Activated CD4-positive, alpha-beta T cell treated with anti-CD3 and anti-CD28 coated beads, Interleukin-2, amount 10 ng/mL, durations not matched to agents 24 days and 14 days (primary cell): ENCODE results near the gene ALG12. TPM values are rescaled to one million over a fixed set of nuclear protein-coding genes. Genes with fewer than 3 reads are reported as not detected.

Source experiments
- DNase-seq: peaks from one replicate; pipeline ENCODE4 v3.0.0; 2022
- H3K27ac Mint-ChIP-seq: one replicate; pipeline ENCODE4 v1.8.0; 2022; ENCODE audit warnings: mild to moderate bottlenecking, mixed read lengths
- H3K27me3 Mint-ChIP-seq: one replicate; pipeline ENCODE4 v1.8.0; 2022; ENCODE audit warnings: mixed read lengths
- H3K36me3 Mint-ChIP-seq: one replicate; pipeline ENCODE4 v1.8.0; 2022; ENCODE audit warnings: low read depth, mild to moderate bottlenecking, mixed read lengths
- H3K4me1 Mint-ChIP-seq: one replicate; pipeline ENCODE4 v1.8.0; 2021; ENCODE audit warnings: mixed read lengths
- H3K4me3 Mint-ChIP-seq: one replicate; pipeline ENCODE4 v1.8.0; 2022; ENCODE audit warnings: mild to moderate bottlenecking, moderate library complexity, mixed read lengths
- H3K9me3 Mint-ChIP-seq: one replicate; pipeline ENCODE4 v1.8.0; 2021; ENCODE audit warnings: mixed read lengths
- intact Hi-C: fragments of 100-400 bp; cut with micrococcal nuclease; formaldehyde crosslinking; loops from one replicate; pipeline ENCODE4 v1.15.1; 2023
- total RNA-seq: library from RNA; stranded (reverse); gene quantifications from 2 replicates; pipeline ENCODE4 v1.2.3, GENCODE V29; 2022

The ALG12 gene
- total RNA-seq, 1 donor from 2014 or later, result 17.9 TPM

DNA sequence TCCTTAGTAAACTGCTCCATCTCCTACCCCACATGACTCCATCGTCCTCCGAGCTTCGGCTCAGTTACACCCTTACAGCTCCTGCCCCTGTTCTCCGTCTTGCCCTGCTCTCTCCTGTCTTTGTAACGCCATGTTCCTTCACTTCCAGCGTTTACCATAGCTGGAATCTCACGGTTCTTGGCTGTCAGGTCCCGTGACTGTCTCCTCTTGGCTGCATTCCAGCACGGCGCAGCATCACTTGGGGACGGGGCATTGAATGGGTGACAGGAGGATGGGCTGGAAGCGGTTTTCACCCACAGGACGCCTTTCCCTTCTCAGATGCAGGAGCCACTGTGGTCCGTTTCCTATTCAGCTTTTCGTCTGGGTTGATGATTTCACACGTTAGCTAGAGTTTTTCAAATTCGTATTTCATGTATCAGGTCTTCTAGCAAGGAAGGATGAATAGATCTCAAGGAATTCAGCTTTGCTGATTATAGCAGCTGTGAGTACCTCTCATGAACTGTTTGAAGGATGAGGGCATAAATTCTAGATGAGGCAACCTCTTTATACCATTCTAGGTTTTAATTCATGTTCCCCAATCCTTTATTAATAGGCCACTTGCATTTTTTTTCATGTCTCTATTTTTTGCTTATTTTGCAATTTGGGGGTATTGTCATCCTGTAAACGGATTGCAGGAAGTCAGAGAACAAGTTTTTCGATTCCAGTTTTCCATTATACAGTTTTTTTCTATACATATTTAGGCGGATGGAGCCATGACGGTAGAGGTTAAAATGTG lies 35.5 kb downstream of the ALG12 start:
- Mint-ChIP-seq H3K27me3 (no peaks in the 10 kb centered on the region), H3K27ac (no peak overlapping the region), H3K4me1 (peaks cover 20% of the 10 kb centered on the region), H3K9me3 (no peaks in the 10 kb centered on the region), H3K4me3 (no peak overlapping the region), H3K36me3 (peaks cover 53% of the 10 kb centered on the region)
- no peak for DNase-seq
- intact Hi-C loops, result no loop called here

DNA sequence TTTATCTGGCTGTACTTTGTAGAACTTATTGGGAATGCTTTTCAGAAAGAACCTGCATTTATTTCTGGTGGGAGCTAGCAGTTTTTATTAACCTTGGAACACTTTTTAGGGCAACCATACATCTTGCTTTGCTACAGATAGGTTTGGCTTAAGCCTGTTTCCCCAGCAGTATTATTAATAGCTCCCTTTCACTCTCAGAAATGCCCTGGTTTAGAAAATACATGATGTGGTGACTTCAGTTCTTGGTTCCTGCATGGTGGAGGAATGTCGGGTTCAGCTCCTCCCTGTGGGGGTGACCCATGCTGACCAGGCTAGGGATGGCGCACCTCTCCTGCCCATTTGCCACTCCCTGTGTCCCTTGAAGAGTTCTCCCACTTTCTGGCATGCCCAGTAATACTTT lies 36.4 kb downstream of the ALG12 start:
- no peak overlapping the region for H3K27ac Mint-ChIP-seq
- H3K27me3 Mint-ChIP-seq, result no peaks in the 10 kb centered on the region
- DNase-seq, result no peak
- peaks cover 47% of the 10 kb centered on the region for H3K36me3 Mint-ChIP-seq
- no peak overlapping the region for H3K4me3 Mint-ChIP-seq
- H3K9me3 Mint-ChIP-seq, result no peaks in the 10 kb centered on the region
- intact Hi-C loops, result no loop called here
- peaks cover 21% of the 10 kb centered on the region for H3K4me1 Mint-ChIP-seq

- peak; percentile 79 for DNase-seq
- peaks cover 21% of the 10 kb centered on the region for H3K4me1 Mint-ChIP-seq
- peaks cover 44% of the 10 kb centered on the region for H3K36me3 Mint-ChIP-seq
- intact Hi-C loops, result no loop called here
- H3K9me3 Mint-ChIP-seq, result no peaks in the 10 kb centered on the region
- no peaks in the 10 kb centered on the region for H3K27me3 Mint-ChIP-seq
- H3K27ac Mint-ChIP-seq, result peak overlapping the region; percentile 81
- peak overlapping the region; percentile 79 for H3K4me3 Mint-ChIP-seq
Observed at GRCh38 chr22:49880281-49880680, 38.0 kb downstream of the ALG12 start.

GRCh38 chr22:49879871-49880270 lies 38.4 kb downstream of the ALG12 start:
- Mint-ChIP-seq H3K4me3 (peak overlapping the region; percentile 79), H3K4me1 (peaks cover 21% of the 10 kb centered on the region), H3K9me3 (no peaks in the 10 kb centered on the region), H3K27ac (peak overlapping the region; percentile 81), H3K36me3 (peaks cover 48% of the 10 kb centered on the region), H3K27me3 (no peaks in the 10 kb centered on the region)
- DNase-seq, result no peak
- intact Hi-C loops, result no loop called here

DNA sequence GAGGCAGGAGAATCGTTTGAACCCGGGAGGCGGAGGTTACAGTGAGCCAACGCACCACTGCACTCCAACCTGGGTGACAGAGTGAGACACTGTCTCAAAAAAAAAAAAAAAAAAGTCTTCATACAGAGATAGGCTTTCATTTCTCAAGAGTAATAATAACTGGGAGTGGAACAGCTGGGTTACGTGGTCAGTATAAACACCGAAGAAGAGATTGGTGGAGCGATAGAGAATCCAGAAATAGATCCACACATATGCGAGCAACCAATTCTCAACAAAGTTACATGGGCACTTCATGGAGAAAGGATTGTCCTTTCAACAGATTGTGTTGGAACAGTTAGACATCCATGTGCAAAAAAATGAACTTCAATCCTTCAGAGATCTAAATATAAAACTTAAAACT lies 40.0 kb downstream of the ALG12 start:
- intact Hi-C loops, result no loop called here
- no peaks in the 10 kb centered on the region for H3K9me3 Mint-ChIP-seq
- H3K36me3 Mint-ChIP-seq, result peaks cover 43% of the 10 kb centered on the region
- H3K4me1 Mint-ChIP-seq, result peaks cover 20% of the 10 kb centered on the region
- no peak overlapping the region for H3K27ac Mint-ChIP-seq
- no peak overlapping the region for H3K4me3 Mint-ChIP-seq
- no peak for DNase-seq
- no peaks in the 10 kb centered on the region for H3K27me3 Mint-ChIP-seq

GRCh38 chr22:49877642-49878041 lies 40.6 kb downstream of the ALG12 start:
- Mint-ChIP-seq H3K27ac (no peak overlapping the region), H3K27me3 (no peaks in the 10 kb centered on the region), H3K36me3 (peaks cover 43% of the 10 kb centered on the region), H3K4me1 (peaks cover 20% of the 10 kb centered on the region), H3K4me3 (no peak overlapping the region), H3K9me3 (no peaks in the 10 kb centered on the region)
- intact Hi-C loops, result no loop called here
- DNase-seq, result no peak

DNA sequence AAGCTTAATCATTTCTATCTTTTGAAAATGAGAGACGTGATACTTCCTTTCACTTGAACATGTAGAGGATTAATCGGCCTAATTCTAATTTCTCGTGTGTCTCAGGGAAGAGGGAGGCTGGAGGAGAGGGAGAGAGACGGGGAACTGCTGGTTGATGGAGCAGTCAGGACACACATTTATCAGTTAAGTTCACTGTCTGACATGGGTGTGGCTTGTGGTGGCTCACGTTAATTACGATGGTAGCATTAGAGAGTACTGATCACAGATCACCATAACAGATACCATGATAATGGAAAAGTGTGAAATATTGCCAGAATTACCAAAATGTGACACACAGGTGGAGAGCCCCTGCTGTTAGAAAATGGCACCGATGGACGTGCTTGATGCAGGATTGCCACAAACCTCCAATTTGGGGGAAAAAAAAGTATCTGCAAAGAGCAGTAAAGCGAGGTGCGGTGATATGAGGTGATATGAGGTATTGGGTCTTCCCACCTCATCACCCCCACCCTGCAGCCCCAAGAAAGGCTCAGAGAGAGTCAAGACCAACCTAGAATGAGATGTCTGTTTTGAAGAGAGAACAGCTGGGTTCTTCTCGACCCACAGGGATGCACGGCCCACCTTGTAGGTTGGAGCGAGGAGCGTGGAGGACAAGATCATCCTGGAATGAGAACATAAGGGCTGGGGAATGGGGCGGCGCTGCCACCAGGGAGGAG lies 44.9 kb downstream of the ALG12 start:
- peaks cover 56% of the 10 kb centered on the region for H3K36me3 Mint-ChIP-seq
- peaks cover 7% of the 10 kb centered on the region for H3K9me3 Mint-ChIP-seq
- intact Hi-C loops, result no loop called here
- no peak overlapping the region for H3K27ac Mint-ChIP-seq
- no peak overlapping the region for H3K4me3 Mint-ChIP-seq
- H3K27me3 Mint-ChIP-seq, result no peaks in the 10 kb centered on the region
- H3K4me1 Mint-ChIP-seq, result peaks cover 15% of the 10 kb centered on the region
- DNase-seq, result no peak

DNA sequence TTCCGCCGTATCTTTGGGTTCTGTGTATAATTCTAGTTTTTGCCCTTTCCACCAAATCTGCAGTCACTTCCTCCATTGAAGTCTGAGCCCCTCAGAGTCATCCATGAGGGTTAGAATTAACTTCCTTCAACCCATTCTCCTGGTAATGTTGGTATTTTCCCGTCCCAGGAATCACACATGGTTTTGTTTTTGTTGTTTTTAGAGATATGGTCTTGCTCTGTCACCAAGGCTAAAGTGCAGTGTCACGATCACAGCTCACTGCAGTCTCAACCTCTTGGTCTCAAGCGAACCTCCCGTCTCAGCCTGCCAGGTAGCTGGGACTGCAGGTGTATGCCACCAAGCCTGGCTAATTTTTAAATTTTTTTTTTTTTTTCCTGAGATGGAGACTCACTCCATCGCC lies 45.9 kb downstream of the ALG12 start:
- peaks cover 7% of the 10 kb centered on the region for H3K9me3 Mint-ChIP-seq
- DNase-seq, result no peak
- H3K36me3 Mint-ChIP-seq, result peaks cover 59% of the 10 kb centered on the region
- no peak overlapping the region for H3K27ac Mint-ChIP-seq
- no peak overlapping the region for H3K4me3 Mint-ChIP-seq
- H3K27me3 Mint-ChIP-seq, result no peaks in the 10 kb centered on the region
- H3K4me1 Mint-ChIP-seq, result peaks cover 24% of the 10 kb centered on the region
- intact Hi-C loops, result no loop called here

- DNase-seq, result no peak
- no peaks in the 10 kb centered on the region for H3K27me3 Mint-ChIP-seq
- no peak overlapping the region for H3K4me3 Mint-ChIP-seq
- intact Hi-C loops, result no loop called here
- peaks cover 15% of the 10 kb centered on the region for H3K9me3 Mint-ChIP-seq
- peaks cover 64% of the 10 kb centered on the region for H3K36me3 Mint-ChIP-seq
- no peak overlapping the region for H3K27ac Mint-ChIP-seq
- H3K4me1 Mint-ChIP-seq, result peaks cover 32% of the 10 kb centered on the region
Observed at GRCh38 chr22:49871482-49871881, 46.8 kb downstream of the ALG12 start.

- no peak overlapping the region for H3K27ac Mint-ChIP-seq
- peaks cover 35% of the 10 kb centered on the region for H3K4me1 Mint-ChIP-seq
- H3K27me3 Mint-ChIP-seq, result no peaks in the 10 kb centered on the region
- intact Hi-C loops, result loop anchor here (5.0 kb wide), 1 partner anchor 43 kb away; the partner anchor contains the start of gene BRD1
- H3K4me3 Mint-ChIP-seq, result no peak overlapping the region
- DNase-seq, result peak; percentile 58
- peaks cover 23% of the 10 kb centered on the region for H3K9me3 Mint-ChIP-seq
- peaks cover 65% of the 10 kb centered on the region for H3K36me3 Mint-ChIP-seq
Observed at GRCh38 chr22:49869845-49870712, 48.2 kb downstream of the ALG12 start.

DNA sequence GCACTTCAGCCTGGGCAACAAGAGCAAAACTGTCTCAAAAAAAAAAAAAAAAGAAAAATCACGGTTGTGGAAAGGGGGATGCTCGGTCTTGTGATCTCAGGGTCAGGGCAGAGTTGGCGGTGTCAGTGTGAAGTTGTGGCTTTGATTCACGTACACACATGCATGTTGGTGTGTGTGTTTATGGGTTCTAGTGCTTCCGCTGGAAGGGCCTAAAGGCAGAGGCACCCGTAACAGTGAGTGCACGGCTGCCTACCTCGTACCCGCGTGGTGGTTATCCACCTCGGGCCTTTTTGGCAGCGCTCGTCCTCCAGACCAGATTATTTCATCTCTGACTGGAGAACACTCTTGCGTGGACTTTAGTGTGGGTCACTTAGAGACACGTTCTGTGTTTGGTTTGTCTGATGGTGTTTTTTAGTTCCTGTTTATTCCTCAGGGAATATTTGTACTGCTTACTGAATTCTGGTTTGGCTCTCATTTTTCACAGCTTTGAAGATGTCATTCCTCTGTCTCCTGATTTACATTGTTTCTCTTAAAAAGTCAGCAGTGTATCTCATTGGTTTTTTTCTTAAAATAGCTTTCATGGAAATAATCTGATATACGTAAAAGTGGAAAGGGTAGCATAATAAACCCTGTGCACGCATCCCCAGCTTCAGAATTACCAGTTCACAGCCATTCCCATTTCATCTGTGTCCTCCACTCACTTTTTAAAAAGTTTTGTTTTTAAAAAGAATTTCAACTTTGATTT lies 49.0 kb downstream of the ALG12 start:
- Mint-ChIP-seq H3K27ac (no peak overlapping the region), H3K36me3 (peaks cover 66% of the 10 kb centered on the region), H3K27me3 (no peaks in the 10 kb centered on the region), H3K4me3 (no peak overlapping the region), H3K9me3 (peaks cover 23% of the 10 kb centered on the region), H3K4me1 (peaks cover 35% of the 10 kb centered on the region)
- intact Hi-C loops, result loop anchor here (5.0 kb wide), 1 partner anchor 42 kb away; the partner anchor contains the start of gene BRD1
- DNase-seq, result no peak

- peaks cover 41% of the 10 kb centered on the region for H3K4me1 Mint-ChIP-seq
- H3K27ac Mint-ChIP-seq, result peak overlapping the region; percentile 85
- peaks cover 23% of the 10 kb centered on the region for H3K9me3 Mint-ChIP-seq
- H3K36me3 Mint-ChIP-seq, result peaks cover 61% of the 10 kb centered on the region
- H3K27me3 Mint-ChIP-seq, result no peaks in the 10 kb centered on the region
- intact Hi-C loops, result loop anchor here (5.0 kb wide), 1 partner anchor 40 kb away; the partner anchor contains the start of gene BRD1
- H3K4me3 Mint-ChIP-seq, result peak overlapping the region; percentile 54
- peak; percentile 62 for DNase-seq
Observed at GRCh38 chr22:49867303-49868265, 50.7 kb downstream of the ALG12 start.
